H1 (cell line): ENCODE measurements around the gene PTPRH. TPM values are rescaled to one million over a fixed set of nuclear protein-coding genes. Genes with fewer than 3 reads are reported as not detected.
A peak's percentile ranks its signal among the peaks of the same experiment; 100 is the strongest.

Experiments
- BCL11A ChIP-seq, 2 experiments: IDR thresholded peaks; one replicate each; pipeline ENCODE4 v1.6.1; 2011; ENCODE audit warnings: low read depth in 2 of 2, low read length in 2 of 2, mild to moderate bottlenecking in 2 of 2
- CBX5 ChIP-seq: fragments of 300-800, 300-1000 bp; sonication (generic); IDR thresholded peaks from 2 replicates; pipeline ENCODE4 v1.7.1; 2016; ENCODE audit warnings: antibody characterized with exemption, low read length, low read depth
- CBX8 ChIP-seq: fragments of 300-800, 300-1000 bp; sonication (generic); IDR thresholded peaks from 2 replicates; pipeline ENCODE4 v1.7.1; 2016; ENCODE audit warnings: low read depth, low read length, borderline replicate concordance
- CEBPB ChIP-seq: IDR thresholded peaks from 2 replicates; pipeline ENCODE4 v1.6.1; 2012; ENCODE audit warnings: low read depth, low read length
- CHD1 ChIP-seq: IDR thresholded peaks from 2 replicates; pipeline ENCODE4 v1.6.1; 2012; ENCODE audit warnings: low read depth, low read length, improper control_type of control experiment
- CTBP2 ChIP-seq: IDR thresholded peaks from 2 replicates; pipeline ENCODE4 v1.7.0; 2011; ENCODE audit warnings: borderline replicate concordance, mild to moderate bottlenecking, moderate library complexity, mixed read lengths, low read length; ENCODE audit not compliant: insufficient read depth, insufficient read length
- EGR1 ChIP-seq: IDR thresholded peaks from 2 replicates; pipeline ENCODE4 v1.6.1; 2011; ENCODE audit warnings: low read depth, low read length, borderline replicate concordance
- EP300 ChIP-seq, 2 experiments: IDR thresholded peaks; 1 replicate in 1 of 2; 2 replicates in 1 of 2; pipeline ENCODE4 v1.6.1; 2011 to 2012; ENCODE audit warnings: low read depth in 2 of 2, low read length in 2 of 2, mild to moderate bottlenecking in 2 of 2, borderline replicate concordance in 1 of 2, inconsistent platforms in 1 of 2, moderate library complexity in 1 of 2
- EZH2 ChIP-seq: fragments of 200-600 bp; sonication (generic); IDR thresholded peaks from 2 replicates; pipeline ENCODE4 v1.7.1; 2012; ENCODE audit warnings: low read depth, mild to moderate bottlenecking, moderate library complexity, low read length, inconsistent platforms; ENCODE audit not compliant: severe bottlenecking
- JUN ChIP-seq: IDR thresholded peaks from 2 replicates; pipeline ENCODE4 v1.6.1; 2011; ENCODE audit warnings: low read depth, mild to moderate bottlenecking, improper control_type of control experiment, low read length
- JUND ChIP-seq: IDR thresholded peaks from 2 replicates; pipeline ENCODE4 v1.6.1; 2011; ENCODE audit warnings: mild to moderate bottlenecking, improper control_type of control experiment, low read length
- MAFK ChIP-seq: IDR thresholded peaks from 2 replicates; pipeline ENCODE4 v1.6.1; 2012; ENCODE audit warnings: low read depth, mild to moderate bottlenecking, improper control_type of control experiment, low read length
- POLR2AphosphoS5 ChIP-seq: IDR thresholded peaks from 2 replicates; pipeline ENCODE4 v1.6.1; 2011; ENCODE audit warnings: low read depth, low read length
- RFX5 ChIP-seq: IDR thresholded peaks from 2 replicates; pipeline ENCODE4 v1.6.1; 2011; ENCODE audit warnings: low read depth, low read length, improper control_type of control experiment, borderline replicate concordance
- RXRA ChIP-seq: IDR thresholded peaks from 2 replicates; pipeline ENCODE4 v1.6.1; 2011; ENCODE audit warnings: low read depth, mild to moderate bottlenecking, low read length, moderate library complexity; ENCODE audit not compliant: insufficient read depth
- SIRT6 ChIP-seq: IDR thresholded peaks from one replicate; pipeline ENCODE4 v1.7.1; 2012; ENCODE audit warnings: low read length, inconsistent platforms
- SIX5 ChIP-seq: IDR thresholded peaks from 2 replicates; pipeline ENCODE4 v1.6.1; 2011; ENCODE audit warnings: mild to moderate bottlenecking, low read depth, low read length
- SP2 ChIP-seq: IDR thresholded peaks from 2 replicates; pipeline ENCODE4 v1.6.1; 2012; ENCODE audit warnings: mild to moderate bottlenecking, low read length, inconsistent platforms
- SP4 ChIP-seq: IDR thresholded peaks from 2 replicates; pipeline ENCODE4 v1.6.1; 2012; ENCODE audit warnings: low read length, inconsistent platforms
- SUZ12 ChIP-seq: fragments of 200-600 bp; sonication (generic); IDR thresholded peaks from 2 replicates; pipeline ENCODE4 v1.6.1; 2012; ENCODE audit warnings: mild to moderate bottlenecking, inconsistent platforms, low read length, moderate library complexity, mixed read lengths
- TAF1 ChIP-seq: IDR thresholded peaks from 2 replicates; pipeline ENCODE4 v1.6.1; 2011; ENCODE audit warnings: mild to moderate bottlenecking, low read depth, low read length
- TAF7 ChIP-seq: optimal IDR thresholded peaks from 2 replicates; pipeline ENCODE3; 2011; ENCODE audit warnings: low read depth, mild to moderate bottlenecking, inconsistent platforms, low read length, moderate library complexity, borderline replicate concordance
- YY1 ChIP-seq: IDR thresholded peaks from 2 replicates; pipeline ENCODE4 v1.6.1; 2011; ENCODE audit warnings: low read depth, mild to moderate bottlenecking, low read length
- polyA plus RNA-seq, 7 experiments: library from polyadenylated mRNA; depleted of rRNA in 3 of 7; stranded (reverse) in 5 of 7; unstranded in 2 of 7; fragments of >200 nt in 5 of 7; fragments of 200-250 nt in 2 of 7; gene quantifications; 1 replicate in 5 of 7; 2 replicates in 1 of 7; 4 replicates in 1 of 7; pipeline versions ENCODE4 v1.2.1 to v1.2.3, GENCODE V29; 2011 to 2013; ENCODE audit warnings: missing spikeins in 2 of 7, mixed read lengths in 2 of 7
- total RNA-seq: library from RNA; stranded (reverse); fragmentation: NEBNext Ultra II Directional; extraction: Animal tissue kit (Norgen Biotek cat#: 25700); gene quantifications from 2 replicates; pipeline ENCODE4 v1.2.1, GENCODE V29; 2021
- TF ChIP-seq, protein P1 (sequence below): IDR thresholded peaks from 2 replicates; pipeline ENCODE4 v1.6.1; 2012; ENCODE audit warnings: inconsistent platforms
- TF ChIP-seq, protein P2 (sequence below): IDR thresholded peaks from 2 replicates; pipeline ENCODE4 v1.6.1; 2012; ENCODE audit warnings: inconsistent platforms

The PTPRH gene
- total and polyA plus RNA-seq, 2 of the 8 experiments (the other 6 are each of a cell fraction or from before 2014, with no cell fraction given), result 0.30 to 0.39 TPM

DNA sequence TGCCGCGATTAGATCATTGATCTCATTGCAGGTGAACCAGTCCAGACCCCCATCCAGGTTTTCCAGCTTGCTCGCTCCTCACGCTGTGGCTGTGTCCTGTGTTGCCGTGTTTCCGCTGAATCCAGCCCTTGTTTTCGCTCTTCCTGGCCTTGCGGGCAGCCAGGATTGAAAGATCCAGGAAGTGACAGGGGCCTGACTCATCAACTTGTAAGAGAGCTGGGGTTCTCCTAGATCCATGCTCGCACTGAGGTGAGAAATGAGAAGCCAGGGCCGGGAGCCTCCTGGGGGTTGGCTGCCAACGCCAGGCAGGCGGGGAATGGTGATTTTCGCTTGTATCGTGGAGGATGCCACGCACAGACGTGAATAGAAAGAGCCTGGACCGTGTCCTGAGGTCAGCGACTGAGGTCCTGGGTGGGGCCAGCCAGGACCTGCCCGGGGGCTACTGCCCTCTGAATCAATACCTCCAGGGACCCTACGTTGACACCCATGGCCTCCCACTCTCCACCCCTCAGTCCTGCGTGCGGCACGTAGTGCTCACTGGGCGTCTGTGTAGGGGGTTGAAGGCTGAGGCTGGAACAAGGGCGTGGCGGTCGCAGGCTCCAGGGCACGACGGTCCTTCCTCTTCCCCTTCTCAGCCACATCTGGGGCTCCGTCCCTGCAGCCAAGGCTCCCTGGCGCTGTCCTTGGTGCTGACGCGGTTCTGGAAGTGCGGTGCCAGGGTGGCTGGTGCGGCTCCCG lies 7.3 kb upstream of the PTPRH start (continued):
- TF ChIP-seq YY1, result peak; percentile 85
- no peak for TF ChIP-seq BCL11A (IDR thresholded peaks at IDR 0.05; ENCODE audit: low read depth in 2 of 2, low read length in 2 of 2)
- TF ChIP-seq TAF1, result peak; percentile 37
- TF ChIP-seq SIX5, result no peak
- TF ChIP-seq RFX5, result peak; percentile 82
- no peak for TF ChIP-seq CTBP2
- TF ChIP-seq POLR2AphosphoS5, result peak; percentile 69
- no peak for TF ChIP-seq CEBPB
- TF ChIP-seq CHD1, result no peak
- TF ChIP-seq RXRA, result no peak
- peak; percentile 60 for TF ChIP-seq TAF7
- no peak for TF ChIP-seq EZH2
- no peak for TF ChIP-seq CBX5
- TF ChIP-seq EP300 (IDR thresholded peaks at IDR 0.05; ENCODE audit: borderline replicate concordance in 1 of 2, low read depth in 2 of 2, low read length in 2 of 2), result peak in 1 of 2 experiments; percentile 86; a peak in 2 of 3 replicates
- TF ChIP-seq, protein P1, sequence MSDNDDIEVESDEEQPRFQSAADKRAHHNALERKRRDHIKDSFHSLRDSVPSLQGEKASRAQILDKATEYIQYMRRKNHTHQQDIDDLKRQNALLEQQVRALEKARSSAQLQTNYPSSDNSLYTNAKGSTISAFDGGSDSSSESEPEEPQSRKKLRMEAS, result peak; percentile 61; the same call in 1 of the 2 replicates
- peak; percentile 88 for TF ChIP-seq JUND
- no peak for TF ChIP-seq SIRT6
- no peak for TF ChIP-seq SUZ12
- TF ChIP-seq, protein P2, sequence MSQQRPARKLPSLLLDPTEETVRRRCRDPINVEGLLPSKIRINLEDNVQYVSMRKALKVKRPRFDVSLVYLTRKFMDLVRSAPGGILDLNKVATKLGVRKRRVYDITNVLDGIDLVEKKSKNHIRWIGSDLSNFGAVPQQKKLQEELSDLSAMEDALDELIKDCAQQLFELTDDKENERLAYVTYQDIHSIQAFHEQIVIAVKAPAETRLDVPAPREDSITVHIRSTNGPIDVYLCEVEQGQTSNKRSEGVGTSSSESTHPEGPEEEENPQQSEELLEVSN, result 0 out of 2 replicates have a peak, but pooled peaks have one; percentile 20
- peak; percentile 14; the same call in 1 of the 2 replicates for TF ChIP-seq SP4
- TF ChIP-seq MAFK, result peak; percentile 89
- peak; percentile 68; the same call in 1 of the 2 replicates for TF ChIP-seq JUN
- TF ChIP-seq EGR1, result peak; percentile 92
- no peak for TF ChIP-seq SP2
- TF ChIP-seq CBX8, result no peak
